GM18499 (cell line): ENCODE measurements around the gene PSMD1.
"Not testable (repeated sequence)": the region's sequence is repeated elsewhere in the genome, so short reads cannot be mapped to it uniquely, and the experiment has no call there.

Experiments
- ATAC-seq: cut with Tn5 transposase; IDR thresholded peaks from one replicate; pipeline ENCODE4 v1.9.1; 2021; ENCODE audit warnings: moderate number of reproducible peaks; ENCODE audit not compliant: insufficient read depth, unreplicated experiment

The PSMD1 gene

DNA sequence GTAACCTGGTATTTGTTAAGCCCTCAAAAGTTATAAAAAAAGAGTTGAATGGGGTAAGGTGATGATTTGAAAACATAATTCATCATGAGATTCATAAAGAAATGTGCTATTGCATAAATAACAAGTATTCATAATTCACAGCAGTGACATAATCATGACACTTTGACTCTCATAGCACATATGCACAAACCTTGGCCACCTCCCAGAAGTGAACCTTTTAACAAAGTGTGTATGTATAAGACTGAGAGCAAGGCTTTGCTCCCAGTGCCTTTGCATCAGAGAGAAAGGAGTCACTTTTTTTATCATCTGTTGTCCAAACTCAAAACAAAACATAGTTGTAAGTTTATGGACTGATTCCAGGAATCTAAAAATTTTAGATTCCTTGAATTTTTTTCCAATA, 83.1 kb downstream of the PSMD1 start:
- ATAC-seq = no peak

DNA sequence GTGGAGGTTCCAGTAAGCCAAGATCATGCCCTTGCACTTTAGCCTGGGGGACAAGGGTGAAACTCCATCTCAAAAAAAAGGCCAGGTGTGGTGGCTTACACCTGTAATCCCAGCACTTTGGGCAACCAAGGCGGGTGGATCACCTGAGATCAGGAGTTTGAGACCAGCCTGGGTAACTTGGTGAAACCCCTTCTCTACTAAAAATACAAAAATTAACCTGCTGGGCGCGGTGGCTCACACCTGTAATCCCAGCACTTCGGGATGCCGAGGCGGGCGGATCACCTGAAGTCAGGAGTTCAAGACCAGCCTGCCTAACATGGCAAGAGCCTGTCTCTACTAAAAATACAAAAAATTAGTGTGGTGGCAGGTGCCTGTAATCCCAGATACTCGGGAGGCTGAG, 84.1 kb downstream of the PSMD1 start:
- not testable (repeated sequence) for ATAC-seq

- no peak for ATAC-seq
Observed at GRCh38 chr2:231144896-231145295, 88.2 kb downstream of the PSMD1 start.

- no peak for ATAC-seq
Observed at GRCh38 chr2:231146665-231147064, 90.0 kb downstream of the PSMD1 start.

DNA sequence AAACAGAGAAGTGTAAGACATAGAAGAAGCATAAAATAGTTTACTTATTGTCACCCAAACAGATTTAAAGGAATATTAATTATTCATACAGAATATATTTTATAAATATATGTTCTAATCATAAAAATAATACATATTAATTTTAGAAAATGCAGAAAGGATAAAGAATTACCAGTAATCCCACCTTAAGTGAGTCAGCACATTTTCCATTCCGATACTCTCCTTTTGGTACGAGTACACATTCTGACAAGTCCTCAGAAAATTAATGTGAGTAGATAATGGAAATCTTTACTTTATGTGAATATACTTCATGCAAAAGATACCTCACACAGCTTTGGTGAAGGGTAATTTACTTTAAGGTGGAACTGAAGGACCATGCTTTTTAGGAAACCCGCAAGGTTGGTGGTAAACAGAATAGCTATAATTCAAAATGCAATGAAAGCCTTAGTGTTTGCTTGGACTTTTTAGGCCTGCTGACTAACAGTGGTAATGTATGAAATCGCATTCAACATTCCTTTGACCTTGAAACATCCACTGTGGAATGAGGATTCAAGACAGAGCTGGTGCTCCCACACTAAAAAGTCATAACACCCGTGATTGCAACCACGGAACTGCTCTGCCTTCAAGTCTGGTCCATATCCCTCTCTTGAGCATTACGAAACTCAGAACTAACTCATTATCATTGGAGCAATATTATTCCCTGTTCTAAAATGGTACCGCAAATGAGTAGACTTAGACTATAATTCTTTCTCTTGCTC, 96.3 kb downstream of the PSMD1 start:
- ATAC-seq = no peak

DNA sequence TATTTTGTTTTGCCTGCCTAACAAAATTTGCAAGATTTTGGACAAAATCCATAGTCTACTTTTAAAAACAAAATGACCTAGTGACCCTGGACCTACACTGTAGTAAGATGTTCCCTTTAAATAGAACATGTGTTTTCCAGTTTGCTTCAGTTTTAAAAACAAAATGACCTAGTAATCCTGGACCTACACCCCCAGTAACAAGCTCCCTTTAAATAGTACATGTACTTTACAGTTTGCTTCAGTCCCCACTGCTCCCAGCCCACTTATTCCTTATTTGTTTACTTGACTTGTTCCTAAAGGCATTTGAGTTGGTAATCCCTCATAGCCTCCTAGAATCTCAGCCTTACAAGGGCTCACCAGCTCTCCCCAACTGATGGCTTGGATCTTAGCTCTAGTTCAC, 102.6 kb downstream of the PSMD1 start:
- ATAC-seq = no peak

- ATAC-seq = no peak
Observed at GRCh38 chr2:231160701-231161100, 104.0 kb downstream of the PSMD1 start.

- no peak for ATAC-seq
Observed at GRCh38 chr2:231161252-231161839, 104.7 kb downstream of the PSMD1 start.

DNA sequence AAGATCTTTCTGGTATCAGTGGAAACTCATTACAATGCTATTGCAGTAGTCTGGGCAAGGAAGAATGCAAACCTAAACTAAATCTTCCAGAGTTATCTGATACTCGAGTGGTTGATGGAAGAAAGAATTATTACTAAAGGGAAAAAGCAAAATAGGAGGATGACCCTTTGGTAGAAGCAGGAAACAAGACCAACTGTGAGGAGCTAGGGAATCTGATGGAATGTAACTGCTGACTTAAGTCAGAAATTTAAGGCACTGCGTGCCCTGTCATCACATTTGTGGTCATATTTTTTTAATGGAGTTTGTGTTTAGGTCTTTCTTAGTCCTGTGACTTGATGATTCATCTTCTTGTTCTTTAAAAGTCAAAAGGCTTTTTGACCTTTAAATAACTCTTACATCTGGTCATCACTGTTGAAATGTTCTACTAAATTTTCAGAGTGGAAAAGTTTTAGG, 105.2 kb downstream of the PSMD1 start:
- no peak for ATAC-seq

- ATAC-seq = no peak
Observed at GRCh38 chr2:231163011-231163410, 106.3 kb downstream of the PSMD1 start.

- ATAC-seq = no peak
Observed at GRCh38 chr2:231163414-231164095, 106.9 kb downstream of the PSMD1 start.

DNA sequence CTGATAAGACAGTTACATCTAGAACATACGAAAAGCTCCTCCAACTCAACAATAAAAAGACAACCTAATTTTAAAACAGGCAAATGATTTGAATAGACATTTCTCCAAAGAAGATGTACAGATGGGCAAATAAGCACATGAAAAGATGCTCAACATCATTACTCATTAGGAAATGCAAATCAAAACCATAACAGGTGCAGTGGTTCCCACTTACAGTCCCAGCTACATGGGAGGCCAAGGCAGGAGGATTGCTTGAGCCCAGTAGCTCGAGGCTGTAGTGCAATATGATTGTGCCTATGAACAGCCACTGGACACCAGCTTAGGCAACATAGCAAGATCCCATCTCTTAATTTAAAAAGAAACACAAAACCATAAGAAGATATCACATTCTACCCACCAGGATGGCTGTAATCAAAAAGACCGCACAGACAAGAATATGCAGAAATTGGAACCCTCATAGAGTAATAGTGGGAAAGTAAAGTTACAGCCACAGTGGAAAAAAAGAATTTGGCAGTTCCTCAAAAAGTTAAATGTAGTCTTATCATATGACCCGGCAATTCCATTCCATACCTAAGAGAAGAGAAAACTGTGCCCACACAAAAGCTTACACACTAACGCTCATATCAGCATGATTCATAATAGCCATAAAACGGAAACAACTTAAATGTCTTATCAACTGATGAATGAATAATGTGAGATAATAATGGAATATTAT, 111.2 kb downstream of the PSMD1 start:
- ATAC-seq = no peak

- ATAC-seq = no peak
Observed at GRCh38 chr2:231168460-231169139, 111.9 kb downstream of the PSMD1 start.

DNA sequence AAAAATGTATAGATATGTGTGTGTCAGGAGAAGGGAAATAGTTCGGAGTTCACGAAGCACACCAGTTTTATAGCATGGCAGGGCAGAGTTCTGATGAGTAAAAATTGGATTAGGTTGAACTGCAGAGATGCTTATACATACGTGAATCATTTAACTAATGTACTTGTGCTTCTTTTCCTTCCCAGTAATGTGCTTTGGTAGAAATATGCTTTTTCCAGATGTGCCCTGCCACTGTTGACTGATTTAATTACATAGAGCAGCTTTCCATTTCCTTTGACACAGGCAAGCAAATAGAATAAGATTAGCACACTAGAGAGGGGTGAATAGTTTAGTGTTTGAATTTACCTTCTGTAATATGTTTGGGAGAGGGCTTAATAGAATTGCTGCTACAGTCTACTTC, 112.8 kb downstream of the PSMD1 start:
- no peak for ATAC-seq

GRCh38 chr2:231170055-231170454, 113.4 kb downstream of the PSMD1 start:
- no peak for ATAC-seq

DNA sequence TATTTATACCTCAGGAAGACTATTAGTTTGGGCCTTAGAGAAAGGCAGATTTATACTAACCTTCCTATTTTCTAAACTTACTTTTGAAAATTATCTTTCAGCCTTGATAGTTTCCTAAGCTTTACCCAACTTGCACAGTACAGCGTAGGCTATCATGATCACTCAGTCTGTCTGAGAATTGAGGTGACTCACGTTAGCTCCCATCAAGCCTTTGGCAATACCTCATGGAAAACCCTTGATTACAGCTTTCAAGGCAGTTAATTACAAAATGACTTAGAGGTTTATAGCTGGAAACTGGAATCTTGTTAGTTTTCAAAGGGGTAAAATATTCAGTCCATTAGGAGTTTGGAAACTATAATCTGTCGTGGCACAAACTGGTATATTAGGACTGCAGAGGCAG, 115.4 kb downstream of the PSMD1 start:
- no peak for ATAC-seq

GRCh38 chr2:231174211-231174651, 117.6 kb downstream of the PSMD1 start:
- ATAC-seq = no peak

DNA sequence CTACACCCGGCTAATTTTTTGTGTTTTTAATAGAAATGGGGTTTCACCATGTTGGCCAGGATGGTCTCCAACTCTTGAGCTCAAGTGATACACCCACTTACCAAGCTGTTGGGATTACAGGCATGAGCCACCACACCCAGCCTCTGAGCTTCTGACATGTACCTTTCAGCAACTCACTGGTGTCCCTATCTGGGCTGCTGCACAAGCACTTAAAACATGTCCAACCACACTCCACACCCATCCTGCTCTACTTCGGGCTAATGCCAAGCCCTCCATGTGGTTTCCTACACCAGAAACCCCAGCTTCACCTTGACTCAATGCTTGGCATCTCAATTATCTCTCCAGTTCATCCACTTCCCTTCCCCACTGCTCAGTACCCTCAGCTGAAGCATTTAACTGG, 119.4 kb downstream of the PSMD1 start:
- no peak for ATAC-seq

- ATAC-seq = no peak
Observed at GRCh38 chr2:231177156-231178025, 120.7 kb downstream of the PSMD1 start.
